GM18909 (cell line): ENCODE measurements around the gene CPZ.

Experiments used
- ATAC-seq: cut with Tn5 transposase; IDR thresholded peaks from one replicate; pipeline ENCODE4 v1.9.1; 2021; ENCODE audit warnings: mild to moderate bottlenecking; ENCODE audit not compliant: unreplicated experiment, poor library complexity

The CPZ gene

DNA sequence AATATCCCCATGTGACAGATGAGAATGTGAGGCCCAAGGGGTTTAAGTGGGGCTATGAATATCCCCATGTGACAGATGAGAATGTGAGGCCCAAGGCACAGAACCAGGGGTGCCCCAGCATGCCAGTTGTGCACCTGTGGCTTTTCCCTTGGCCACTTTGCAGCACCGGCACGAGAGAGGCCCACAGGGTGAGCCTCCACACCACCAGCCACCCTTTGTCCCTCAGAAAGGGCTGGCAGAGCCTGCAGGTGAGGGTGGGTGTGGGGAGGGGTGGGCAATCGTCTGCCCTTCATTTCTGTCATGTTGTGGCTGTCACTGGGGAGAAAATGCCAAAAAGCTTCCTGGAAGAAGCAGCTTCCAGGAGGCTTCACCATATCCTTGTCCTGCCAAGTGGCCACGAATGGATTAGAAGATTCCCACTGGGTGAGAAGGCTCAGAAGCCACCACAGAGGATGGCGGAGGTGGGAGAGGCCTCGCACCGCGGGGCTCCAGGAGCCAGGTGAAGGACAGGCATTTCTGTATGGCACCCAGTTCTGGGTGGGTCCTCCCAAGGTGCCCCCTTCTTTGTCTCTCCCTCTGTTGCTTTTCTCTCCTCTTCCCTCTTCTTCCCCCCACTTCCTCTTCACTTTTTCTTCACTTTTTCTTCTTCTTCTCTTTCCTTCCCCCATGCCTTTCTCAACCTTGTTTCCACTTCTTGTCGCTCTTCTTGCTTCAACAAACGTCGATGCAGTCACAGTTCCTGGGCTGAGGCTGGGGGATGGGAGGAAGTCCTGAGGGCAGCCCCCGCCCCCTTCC lies 12.8 kb upstream of the CPZ start:
- ATAC-seq, result no peak

DNA sequence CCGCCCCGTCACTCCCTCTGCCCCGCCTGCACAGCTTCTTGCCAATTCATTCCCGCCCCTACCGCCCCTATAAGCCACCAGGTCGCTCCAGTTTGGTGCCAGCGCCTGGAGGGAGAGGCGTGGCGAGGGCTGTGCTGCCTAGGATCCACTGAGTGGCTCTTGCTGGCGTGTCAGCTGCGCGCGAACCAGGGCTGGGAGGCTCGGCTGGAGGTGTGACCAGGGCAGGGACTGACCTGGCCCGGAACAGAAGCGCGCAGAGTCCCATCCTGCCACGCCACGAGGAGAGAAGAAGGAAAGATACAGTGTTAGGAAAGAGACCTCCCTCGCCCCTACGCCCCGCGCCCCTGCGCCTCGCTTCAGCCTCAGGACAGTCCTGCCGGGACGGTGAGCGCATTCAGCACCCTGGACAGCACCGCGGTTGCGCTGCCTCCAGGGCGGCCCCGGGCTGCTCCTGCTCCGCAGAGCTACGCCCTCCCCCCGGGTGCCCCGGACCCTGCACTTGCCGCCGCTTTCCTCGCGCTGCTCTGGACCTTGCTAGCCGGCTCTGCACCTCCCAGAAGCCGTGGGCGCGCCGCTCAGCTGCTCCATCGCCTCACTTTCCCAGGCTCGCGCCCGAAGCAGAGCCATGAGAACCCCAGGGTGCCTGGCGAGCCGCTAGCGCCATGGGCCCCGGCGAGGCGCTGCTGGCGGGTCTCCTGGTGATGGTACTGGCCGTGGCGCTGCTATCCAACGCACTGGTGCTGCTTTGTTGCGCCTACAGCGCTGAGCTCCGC lies 12.1 kb upstream of the CPZ start, which contains the start of gene GPR78:
Gene GPR78, plus strand, starts transcription at position 72 of the 773 bp plus-strand sequence. Its CDS starts 591 bp downstream, at position 663.
- ATAC-seq, result no peak

DNA sequence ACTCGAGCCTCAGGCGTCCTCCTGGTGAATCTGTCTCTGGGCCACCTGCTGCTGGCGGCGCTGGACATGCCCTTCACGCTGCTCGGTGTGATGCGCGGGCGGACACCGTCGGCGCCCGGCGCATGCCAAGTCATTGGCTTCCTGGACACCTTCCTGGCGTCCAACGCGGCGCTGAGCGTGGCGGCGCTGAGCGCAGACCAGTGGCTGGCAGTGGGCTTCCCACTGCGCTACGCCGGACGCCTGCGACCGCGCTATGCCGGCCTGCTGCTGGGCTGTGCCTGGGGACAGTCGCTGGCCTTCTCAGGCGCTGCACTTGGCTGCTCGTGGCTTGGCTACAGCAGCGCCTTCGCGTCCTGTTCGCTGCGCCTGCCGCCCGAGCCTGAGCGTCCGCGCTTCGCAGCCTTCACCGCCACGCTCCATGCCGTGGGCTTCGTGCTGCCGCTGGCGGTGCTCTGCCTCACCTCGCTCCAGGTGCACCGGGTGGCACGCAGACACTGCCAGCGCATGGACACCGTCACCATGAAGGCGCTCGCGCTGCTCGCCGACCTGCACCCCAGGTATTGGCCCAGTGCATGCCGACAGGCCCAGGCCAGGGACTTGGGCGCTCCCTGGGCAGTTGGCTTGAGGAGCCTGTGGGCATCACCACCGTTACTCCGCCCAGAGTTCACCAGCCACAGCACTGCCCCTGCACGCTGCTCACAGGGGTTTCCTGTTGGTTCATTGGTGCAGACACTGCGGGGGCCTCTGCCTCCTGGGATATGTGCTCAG lies 11.3 kb upstream of the CPZ start:
- ATAC-seq, result no peak

- ATAC-seq, result no peak
These were observed 10.5 kb upstream of the CPZ start for GRCh38 chr4:8582016-8582415.

GRCh38 chr4:8582436-8582835 lies 10.1 kb upstream of the CPZ start:
- ATAC-seq, result no peak

- ATAC-seq, result no peak
These were observed 9.5 kb upstream of the CPZ start for GRCh38 chr4:8582941-8583654.

- ATAC-seq, result no peak
These were observed 8.9 kb upstream of the CPZ start for GRCh38 chr4:8583655-8584025.

GRCh38 chr4:8585186-8585585 lies 7.4 kb upstream of the CPZ start:
- no peak for ATAC-seq

- ATAC-seq, result no peak
These were observed 6.8 kb upstream of the CPZ start for GRCh38 chr4:8585721-8586212.

DNA sequence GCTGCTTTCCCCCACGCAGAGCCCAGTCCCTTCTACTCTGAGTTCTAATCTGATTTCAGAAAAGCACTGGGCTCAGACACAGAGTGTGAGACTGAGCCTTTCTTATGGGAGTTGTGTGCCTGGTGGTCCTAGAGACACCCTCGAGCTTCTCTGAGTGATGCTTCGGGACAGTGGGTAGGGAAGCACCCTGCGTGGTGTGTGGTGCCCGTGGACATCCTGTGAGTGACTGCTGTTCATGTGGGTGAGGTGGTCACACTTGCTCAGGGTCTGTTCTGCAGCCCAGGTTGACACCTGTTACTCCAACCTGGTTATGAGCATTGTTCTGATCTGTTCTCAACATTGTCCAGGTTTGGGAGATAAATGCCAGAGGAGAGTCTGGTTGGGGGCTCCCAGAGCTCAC lies 6.3 kb upstream of the CPZ start:
- ATAC-seq, result no peak

DNA sequence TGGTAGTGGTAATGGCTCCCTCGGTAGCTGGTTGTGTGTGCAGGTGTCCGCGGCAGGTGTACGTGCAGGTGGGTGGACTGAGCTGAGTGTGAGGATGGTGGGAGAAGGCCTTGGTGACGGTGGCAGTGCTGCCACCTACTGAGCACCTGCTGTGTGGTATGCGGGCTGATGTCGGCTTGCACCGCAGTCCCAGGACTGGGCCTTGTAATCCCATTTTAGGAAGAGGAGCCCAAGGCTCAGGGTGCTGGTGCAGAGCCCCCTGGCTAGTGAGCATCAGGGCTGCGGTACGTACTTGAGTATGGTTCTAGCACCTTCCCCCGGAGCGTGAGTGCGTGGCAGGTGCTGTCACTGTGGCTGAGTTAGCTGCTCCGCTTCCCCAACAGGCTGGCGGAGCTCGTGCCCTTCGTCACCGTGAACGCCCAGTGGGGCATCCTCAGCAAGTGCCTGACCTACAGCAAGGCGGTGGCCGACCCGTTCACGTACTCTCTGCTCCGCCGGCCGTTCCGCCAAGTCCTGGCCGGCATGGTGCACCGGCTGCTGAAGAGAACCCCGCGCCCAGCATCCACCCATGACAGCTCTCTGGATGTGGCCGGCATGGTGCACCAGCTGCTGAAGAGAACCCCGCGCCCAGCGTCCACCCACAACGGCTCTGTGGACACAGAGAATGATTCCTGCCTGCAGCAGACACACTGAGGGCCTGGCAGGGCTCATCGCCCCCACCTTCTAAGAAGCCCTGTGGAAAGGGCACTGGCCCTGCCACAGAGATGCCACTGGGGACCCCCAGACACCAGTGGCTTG lies 5.7 kb upstream of the CPZ start:
- no peak for ATAC-seq

- ATAC-seq, result no peak
These were observed 4.9 kb upstream of the CPZ start for GRCh38 chr4:8587469-8588195.

- no peak for ATAC-seq
These were observed 4.4 kb upstream of the CPZ start for GRCh38 chr4:8588196-8588470.

DNA sequence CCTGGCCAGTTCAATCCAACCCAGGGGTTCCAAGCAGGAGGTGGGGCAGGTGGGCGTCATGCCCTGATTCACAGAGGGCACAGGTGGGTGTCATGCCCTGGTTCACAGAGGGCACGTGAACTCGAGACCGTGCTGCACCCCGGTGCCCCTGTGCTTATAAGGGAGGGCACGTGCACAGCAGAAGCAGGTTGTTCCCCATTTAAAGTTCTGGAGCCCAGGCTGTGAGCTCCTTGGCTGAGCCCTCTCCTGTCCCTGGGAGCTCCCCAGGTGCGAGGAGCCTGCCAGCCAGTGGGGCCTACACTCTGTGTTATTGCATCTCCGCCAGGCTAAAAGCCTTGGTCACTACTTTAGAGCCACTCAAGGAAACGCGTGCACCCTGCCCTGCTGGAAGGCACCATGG lies 3.2 kb upstream of the CPZ start:
- no peak for ATAC-seq

GRCh38 chr4:8589823-8590545 lies 2.6 kb upstream of the CPZ start:
- ATAC-seq, result no peak

DNA sequence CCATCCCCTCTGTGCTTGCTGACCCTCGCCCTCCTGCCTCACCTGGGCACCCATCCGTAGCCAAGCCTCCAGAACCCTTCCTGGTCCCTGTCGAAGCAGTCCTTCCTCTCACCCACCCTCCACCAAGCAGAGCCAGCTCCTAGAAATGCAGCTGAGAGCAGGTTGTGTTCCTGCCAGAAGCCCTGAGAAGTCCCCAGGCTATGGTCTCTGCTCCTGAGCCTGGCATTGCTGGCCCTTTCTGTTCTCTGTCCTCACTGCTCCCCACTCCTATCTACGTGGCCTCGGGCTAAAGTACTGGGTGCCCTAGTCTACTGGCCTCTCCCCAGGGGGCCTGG lies 2.1 kb upstream of the CPZ start:
- ATAC-seq, result no peak

GRCh38 chr4:8591114-8591513 lies 1.5 kb upstream of the CPZ start:
- ATAC-seq, result no peak

GRCh38 chr4:8591626-8592365 lies 769 bp upstream of the CPZ start:
- no peak for ATAC-seq
